H1 (cell line): ENCODE measurements around the gene TRIM43. TPM values are rescaled to one million over a fixed set of nuclear protein-coding genes. Genes with fewer than 3 reads are reported as not detected.

Source experiments
- USF2 ChIP-seq: IDR thresholded peaks from 2 replicates; pipeline ENCODE4 v1.6.1; 2011; ENCODE audit warnings: low read length, improper control_type of control experiment
- polyA plus RNA-seq, 7 experiments: library from polyadenylated mRNA; depleted of rRNA in 3 of 7; stranded (reverse) in 5 of 7; unstranded in 2 of 7; fragments of >200 nt in 5 of 7; fragments of 200-250 nt in 2 of 7; gene quantifications; 1 replicate in 5 of 7; 2 replicates in 1 of 7; 4 replicates in 1 of 7; pipeline versions ENCODE4 v1.2.1 to v1.2.3, GENCODE V29; 2011 to 2013; ENCODE audit warnings: missing spikeins in 2 of 7, mixed read lengths in 2 of 7
- total RNA-seq: library from RNA; stranded (reverse); fragmentation: NEBNext Ultra II Directional; extraction: Animal tissue kit (Norgen Biotek cat#: 25700); gene quantifications from 2 replicates; pipeline ENCODE4 v1.2.1, GENCODE V29; 2021

TRIM43 gene
- total and polyA plus RNA-seq, 2 of the 8 experiments (the other 6 are each of a cell fraction or from before 2014, with no cell fraction given) = not detected

- no peak for TF ChIP-seq USF2
These were observed 17.9 kb upstream of the TRIM43 start (continued) for GRCh38 chr2:95573866-95574265.
